Kidney (tissue), 14 donors: Measurements from ENCODE around the gene GPR35. TPM values are rescaled to one million over a fixed set of nuclear protein-coding genes. Genes with fewer than 3 reads are reported as not detected.
A peak's percentile ranks its signal among the peaks of the same experiment; 100 is the strongest.

ENCODE experiments used
- DNase-seq, 5 donors: peaks; one replicate each; pipeline ENCODE4 v3.0.0-alpha.2; 2013 to 2020
- FAIRE-seq: peaks from 2 replicates; lab custom pipeline; 2012; peaks lifted over from hg19 to GRCh38; lab: Jason Lieb, UNC
- H3K27ac ChIP-seq, 2 donors: one replicate each; pipeline ENCODE4 v1.7.0; 2013; ENCODE audit warnings: low read depth in 2 of 2, low read length in 2 of 2, inconsistent platforms in 1 of 2
- H3K27me3 ChIP-seq: one replicate; pipeline ENCODE4 v1.7.1; 2013; ENCODE audit warnings: low read length, inconsistent platforms; ENCODE audit not compliant: control insufficient read depth, insufficient read depth
- H3K36me3 ChIP-seq, 3 donors: one replicate each; pipeline versions ENCODE4 v1.7.0 to v1.7.1; 2013; ENCODE audit warnings: low read length in 3 of 3, control low read depth in 1 of 3, inconsistent platforms in 1 of 3; ENCODE audit not compliant: insufficient read depth in 3 of 3, control insufficient read depth in 2 of 3
- H3K4me1 ChIP-seq, 3 donors: one replicate each; pipeline versions ENCODE4 v1.7.0 to v1.7.1; 2013; ENCODE audit warnings: low read length in 3 of 3, inconsistent platforms in 1 of 3, low read depth in 1 of 3; ENCODE audit not compliant: control insufficient read depth in 2 of 3, insufficient read depth in 2 of 3
- H3K4me3 ChIP-seq, 3 donors: one replicate each; pipeline versions ENCODE4 v1.7.0 to v1.8.1; 2013; ENCODE audit warnings: low read length in 3 of 3, control low read depth in 1 of 3, inconsistent platforms in 1 of 3
- H3K9ac ChIP-seq, 3 donors: one replicate each; pipeline versions ENCODE4 v1.7.0 to v1.7.1; 2013; ENCODE audit warnings: low read length in 3 of 3, control low read depth in 1 of 3, inconsistent platforms in 1 of 3
- H3K9me3 ChIP-seq, 3 donors: one replicate each; pipeline versions ENCODE4 v1.7.0 to v1.7.1; 2013; ENCODE audit warnings: low read length in 3 of 3, control low read depth in 1 of 3, inconsistent platforms in 1 of 3; ENCODE audit not compliant: control insufficient read depth in 2 of 3, insufficient read depth in 1 of 3
- CTCF ChIP-seq: IDR thresholded peaks from 3 replicates; pipeline ENCODE4 v1.5.1; 2012; ENCODE audit warnings: mild to moderate bottlenecking, moderate library complexity, borderline replicate concordance; ENCODE audit not compliant: insufficient read depth; ENCODE audit errors: extremely low read depth
- intact Hi-C: fragments of 100-400 bp; cut with DNase I; formaldehyde crosslinking; loops from one replicate; pipeline ENCODE4 v1.11.1; 2022
- polyA plus RNA-seq: library from polyadenylated mRNA; stranded (reverse); fragments of 350-450 nt; fragmentation: Illumina TruSeq; extraction: RNeasy Lipid Tissue Mini Kit (QIAGEN cat#74804); gene quantifications from one replicate; pipeline ENCODE4 v1.2.3, GENCODE V29; 2014; ENCODE audit warnings: low read depth, low replicate concordance; ENCODE audit not compliant: insufficient read depth
- total RNA-seq: library from RNA; stranded (reverse); fragmentation: NEBNext Ultra II Directional; extraction: Animal tissue kit (Norgen Biotek cat#: 25700); gene quantifications from one replicate; pipeline ENCODE4 v1.2.1, GENCODE V29; 2021
- donor health status: control.
- donor health status: control.
- donor health status: control.
- donor health status: control.
- donor health status: control.
- donor health status: DM: yes; HTN: yes; CAD: no.
- donor health status: Normal renal cell carcinoma (clear cell type).

GPR35 gene
- total and polyA plus RNA-seq, 2 donors from 2014 or later = 1.7 to 6.7 TPM

GRCh38 chr2:240646176-240646899 lies 21.1 kb downstream of the GPR35 start:
- no peak for FAIRE-seq
- Histone ChIP-seq H3K4me3 (no peak overlapping the region), H3K9me3 (no peaks in the 10 kb centered on the region), H3K36me3 (no peaks in the 10 kb centered on the region), H3K27ac (no peak overlapping the region), H3K9ac (no peak overlapping the region), H3K4me1 (no peaks in the 10 kb centered on the region), H3K27me3 (no peaks in the 10 kb centered on the region)
- intact Hi-C loops = no loop called here
- TF ChIP-seq CTCF = no peak
- peak in 1 of 5 donors; percentile 63 for DNase-seq

DNA sequence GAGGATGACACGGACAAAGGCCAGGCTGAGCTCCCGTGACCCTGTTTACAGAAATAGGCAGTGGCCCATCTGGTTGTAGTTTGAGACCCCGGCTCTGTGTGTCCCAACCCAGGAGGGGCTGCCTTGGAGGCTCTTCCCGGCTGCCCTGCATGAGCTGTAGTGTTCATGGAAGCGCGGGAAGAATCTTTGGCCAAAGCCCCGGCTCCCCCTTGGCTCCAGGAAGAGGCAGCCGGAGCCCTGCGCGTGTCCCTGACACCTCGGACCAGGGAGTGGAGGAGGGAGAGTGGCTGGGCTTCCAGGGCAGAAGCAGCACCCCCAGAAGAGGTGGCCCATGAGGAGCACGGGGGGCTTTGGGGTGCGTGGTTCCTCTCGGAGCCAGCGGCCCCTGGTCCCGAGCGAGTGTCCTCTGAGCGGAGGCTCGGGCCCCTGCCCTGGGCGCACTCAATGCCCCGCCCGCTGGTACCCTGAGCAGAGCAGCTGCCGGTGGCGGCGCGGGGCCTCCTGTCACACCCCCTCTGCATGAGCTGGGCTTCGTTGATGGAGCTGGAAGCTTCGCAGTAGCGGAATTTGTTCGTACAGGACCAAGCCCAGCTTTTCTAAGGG lies 21.7 kb downstream of the GPR35 start:
- DNase-seq (no peak), FAIRE-seq (no peak)
- Histone ChIP-seq H3K4me1 (no peaks in the 10 kb centered on the region), H3K27ac (no peak overlapping the region), H3K36me3 (no peaks in the 10 kb centered on the region), H3K9ac (no peak overlapping the region), H3K27me3 (no peaks in the 10 kb centered on the region), H3K4me3 (no peak overlapping the region), H3K9me3 (no peaks in the 10 kb centered on the region)
- no peak for TF ChIP-seq CTCF
- intact Hi-C loops = no loop called here

- no peaks in the 10 kb centered on the region for H3K36me3 ChIP-seq
- H3K4me3 ChIP-seq = no peak overlapping the region
- no peaks in the 10 kb centered on the region for H3K27me3 ChIP-seq
- DNase-seq (no peak), FAIRE-seq (no peak)
- no peaks in the 10 kb centered on the region for H3K9me3 ChIP-seq
- no peak for TF ChIP-seq CTCF
- H3K27ac ChIP-seq = no peak overlapping the region
- intact Hi-C loops = no loop called here
- no peaks in the 10 kb centered on the region for H3K4me1 ChIP-seq
- H3K9ac ChIP-seq = no peak overlapping the region
These were observed 22.3 kb downstream of the GPR35 start for GRCh38 chr2:240647503-240648154.
